WERI-Rb-1 (cell line): ENCODE results near the gene CHCHD6.

ENCODE experiments used
- DNase-seq: peaks from one replicate; pipeline ENCODE4 v3.0.0-alpha.2; 2020
- H3K27ac ChIP-seq: fragments of 250-450 bp; sonication (Bioruptor Pico); 2 replicates; pipeline ENCODE4 v1.5.1; 2020; ENCODE audit warnings: mild to moderate bottlenecking, moderate library complexity
- H3K27me3 ChIP-seq: fragments of 250-450 bp; sonication (Bioruptor Pico); 2 replicates; pipeline ENCODE4 v1.5.1; 2021; ENCODE audit warnings: mild to moderate bottlenecking, low read depth, moderate library complexity; ENCODE audit not compliant: insufficient read depth, severe bottlenecking
- H3K36me3 ChIP-seq: fragments of 250-450 bp; sonication (Bioruptor Pico); 2 replicates; pipeline ENCODE4 v1.5.1; 2020; ENCODE audit warnings: mild to moderate bottlenecking, moderate library complexity
- H3K4me3 ChIP-seq: 2 replicates; pipeline ENCODE4 v1.5.1; 2011; ENCODE audit warnings: low read depth, mild to moderate bottlenecking, control low read depth, low read length
- H3K9me3 ChIP-seq: fragments of 250-450 bp; sonication (Bioruptor Pico); 2 replicates; pipeline ENCODE4 v1.5.1; 2021; ENCODE audit warnings: mild to moderate bottlenecking, moderate library complexity; ENCODE audit not compliant: severe bottlenecking
- TF ChIP-seq, protein P1 (sequence below): IDR thresholded peaks from 2 replicates; pipeline ENCODE4 v1.5.1; 2011; ENCODE audit warnings: low read depth, mild to moderate bottlenecking, control low read depth, inconsistent platforms, low read length

The CHCHD6 gene

DNA sequence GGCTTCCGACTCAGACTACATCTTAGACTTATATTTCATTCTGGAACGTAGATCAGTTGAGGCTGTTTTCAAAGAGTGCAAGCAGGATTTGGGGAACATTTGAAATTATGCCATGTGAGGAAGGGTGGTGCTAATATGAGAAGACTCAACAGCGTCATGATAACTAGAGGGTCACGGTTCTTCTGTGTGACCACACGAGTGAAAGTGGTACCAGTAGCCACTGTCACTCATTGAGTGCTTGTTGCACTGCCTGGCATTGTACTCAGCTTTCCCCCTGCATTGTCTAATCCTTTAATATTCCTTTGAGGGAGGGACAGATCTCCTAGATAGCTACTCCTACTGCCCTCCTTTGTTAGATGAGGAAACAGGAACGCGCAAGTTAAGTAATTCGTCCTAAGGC, 197.6 kb downstream of the CHCHD6 start:
- no peaks in the 10 kb centered on the region for H3K27me3 ChIP-seq
- H3K36me3 ChIP-seq, result no peaks in the 10 kb centered on the region
- no peak overlapping the region for H3K27ac ChIP-seq
- DNase-seq, result no peak
- H3K4me3 ChIP-seq, result no peak overlapping the region
- H3K9me3 ChIP-seq, result no peaks in the 10 kb centered on the region
- TF ChIP-seq, protein P1, sequence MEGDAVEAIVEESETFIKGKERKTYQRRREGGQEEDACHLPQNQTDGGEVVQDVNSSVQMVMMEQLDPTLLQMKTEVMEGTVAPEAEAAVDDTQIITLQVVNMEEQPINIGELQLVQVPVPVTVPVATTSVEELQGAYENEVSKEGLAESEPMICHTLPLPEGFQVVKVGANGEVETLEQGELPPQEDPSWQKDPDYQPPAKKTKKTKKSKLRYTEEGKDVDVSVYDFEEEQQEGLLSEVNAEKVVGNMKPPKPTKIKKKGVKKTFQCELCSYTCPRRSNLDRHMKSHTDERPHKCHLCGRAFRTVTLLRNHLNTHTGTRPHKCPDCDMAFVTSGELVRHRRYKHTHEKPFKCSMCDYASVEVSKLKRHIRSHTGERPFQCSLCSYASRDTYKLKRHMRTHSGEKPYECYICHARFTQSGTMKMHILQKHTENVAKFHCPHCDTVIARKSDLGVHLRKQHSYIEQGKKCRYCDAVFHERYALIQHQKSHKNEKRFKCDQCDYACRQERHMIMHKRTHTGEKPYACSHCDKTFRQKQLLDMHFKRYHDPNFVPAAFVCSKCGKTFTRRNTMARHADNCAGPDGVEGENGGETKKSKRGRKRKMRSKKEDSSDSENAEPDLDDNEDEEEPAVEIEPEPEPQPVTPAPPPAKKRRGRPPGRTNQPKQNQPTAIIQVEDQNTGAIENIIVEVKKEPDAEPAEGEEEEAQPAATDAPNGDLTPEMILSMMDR, result no peak

DNA sequence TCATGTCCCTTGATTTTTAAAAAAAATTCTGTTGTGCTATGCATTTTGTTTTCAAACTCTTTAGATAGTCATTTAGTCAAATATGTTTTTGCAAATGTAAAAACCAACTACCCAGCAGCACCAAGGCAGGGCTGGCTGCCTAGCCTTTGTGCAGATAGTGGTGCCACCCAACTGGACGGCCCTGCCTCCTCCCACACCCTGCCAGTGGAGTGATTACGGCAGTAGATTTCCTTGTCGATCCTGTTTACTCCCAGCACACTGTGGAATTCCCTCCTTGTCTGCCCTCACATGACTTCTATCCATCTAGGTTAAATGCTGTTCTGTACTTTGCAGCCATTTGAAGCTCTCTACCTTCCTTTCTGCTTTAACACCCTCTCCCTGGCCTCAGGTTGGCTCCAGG, 199.5 kb downstream of the CHCHD6 start:
- Histone ChIP-seq H3K36me3 (no peaks in the 10 kb centered on the region), H3K27me3 (no peaks in the 10 kb centered on the region), H3K27ac (no peak overlapping the region), H3K4me3 (no peak overlapping the region), H3K9me3 (no peaks in the 10 kb centered on the region)
- DNase-seq, result no peak
- TF ChIP-seq, protein P1, result no peak

DNA sequence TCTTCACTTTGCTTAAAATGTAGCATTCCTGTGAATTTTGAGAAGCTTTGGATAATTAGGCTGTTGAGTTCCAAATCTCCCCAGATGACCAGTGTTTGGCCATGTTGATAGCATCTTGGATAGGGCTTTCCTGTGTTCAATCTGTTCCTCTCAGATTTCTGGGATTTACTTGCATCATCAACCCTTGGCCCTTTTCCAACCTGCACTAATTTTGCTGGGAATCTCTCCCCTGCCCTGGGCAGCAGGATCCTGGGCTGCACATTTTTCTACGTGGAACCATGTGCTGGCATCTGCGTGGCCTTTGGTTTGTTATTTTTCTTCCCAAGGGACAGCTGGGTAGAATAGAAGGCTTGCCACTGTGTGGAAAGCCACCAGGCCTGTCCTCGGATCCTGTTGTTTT, 203.5 kb downstream of the CHCHD6 start:
- TF ChIP-seq, protein P1, result no peak
- DNase-seq, result no peak
- Histone ChIP-seq H3K27ac (no peak overlapping the region), H3K4me3 (no peak overlapping the region), H3K9me3 (no peaks in the 10 kb centered on the region), H3K27me3 (no peaks in the 10 kb centered on the region), H3K36me3 (no peaks in the 10 kb centered on the region)

DNA sequence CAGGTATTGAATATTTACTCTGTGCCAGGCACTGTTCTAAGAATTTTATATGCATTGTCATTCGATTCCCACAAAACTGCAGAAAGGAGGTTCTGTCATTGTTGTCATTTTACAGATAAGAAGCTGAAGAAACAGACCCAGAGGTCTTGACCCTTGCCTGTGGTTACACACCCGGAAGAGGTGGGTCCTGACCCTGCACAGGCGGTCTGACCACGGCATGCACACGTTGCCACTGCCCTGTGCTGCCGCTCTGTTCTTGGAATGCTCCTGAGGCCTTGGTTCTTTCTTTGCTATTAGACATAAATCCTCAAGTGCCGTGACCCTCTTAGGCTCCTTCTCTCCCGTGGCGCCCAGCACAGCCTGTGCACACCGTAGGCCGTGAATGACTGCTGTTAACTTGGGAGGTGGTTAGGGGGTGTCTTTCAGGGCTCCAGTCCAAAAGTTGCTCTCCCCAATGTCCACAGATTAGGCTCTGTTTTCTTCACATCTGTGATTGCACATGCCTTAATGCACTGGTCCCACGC, 204.8 kb downstream of the CHCHD6 start:
- Histone ChIP-seq H3K36me3 (no peaks in the 10 kb centered on the region), H3K4me3 (no peak overlapping the region), H3K27me3 (no peaks in the 10 kb centered on the region), H3K9me3 (no peaks in the 10 kb centered on the region), H3K27ac (no peak overlapping the region)
- TF ChIP-seq, protein P1, result no peak
- no peak for DNase-seq

DNA sequence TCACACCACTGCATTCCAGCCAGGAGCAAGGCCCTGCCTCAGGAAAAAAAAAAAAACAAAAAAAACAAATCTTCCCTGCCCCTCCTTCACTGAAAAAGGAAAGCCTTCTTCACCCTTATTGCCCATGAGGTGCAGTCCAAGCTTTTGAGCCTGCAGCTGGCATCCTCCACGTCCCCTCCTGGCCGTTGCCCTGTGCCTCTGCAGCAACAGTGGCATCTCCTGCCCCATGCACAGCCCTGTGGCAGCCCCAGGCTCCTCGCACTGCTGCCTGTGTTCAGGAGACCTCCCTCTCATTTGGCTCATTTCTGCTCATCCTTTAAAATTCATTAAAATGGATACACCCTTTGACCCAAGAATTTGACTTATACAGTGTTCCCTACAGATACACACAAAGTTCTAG, 206.2 kb downstream of the CHCHD6 start:
- no peaks in the 10 kb centered on the region for H3K9me3 ChIP-seq
- H3K27ac ChIP-seq, result no peak overlapping the region
- no peaks in the 10 kb centered on the region for H3K36me3 ChIP-seq
- H3K27me3 ChIP-seq, result no peaks in the 10 kb centered on the region
- no peak for DNase-seq
- H3K4me3 ChIP-seq, result no peak overlapping the region
- TF ChIP-seq, protein P1, result no peak
